ENCODE measurements around the gene HAUS6.

DNA sequence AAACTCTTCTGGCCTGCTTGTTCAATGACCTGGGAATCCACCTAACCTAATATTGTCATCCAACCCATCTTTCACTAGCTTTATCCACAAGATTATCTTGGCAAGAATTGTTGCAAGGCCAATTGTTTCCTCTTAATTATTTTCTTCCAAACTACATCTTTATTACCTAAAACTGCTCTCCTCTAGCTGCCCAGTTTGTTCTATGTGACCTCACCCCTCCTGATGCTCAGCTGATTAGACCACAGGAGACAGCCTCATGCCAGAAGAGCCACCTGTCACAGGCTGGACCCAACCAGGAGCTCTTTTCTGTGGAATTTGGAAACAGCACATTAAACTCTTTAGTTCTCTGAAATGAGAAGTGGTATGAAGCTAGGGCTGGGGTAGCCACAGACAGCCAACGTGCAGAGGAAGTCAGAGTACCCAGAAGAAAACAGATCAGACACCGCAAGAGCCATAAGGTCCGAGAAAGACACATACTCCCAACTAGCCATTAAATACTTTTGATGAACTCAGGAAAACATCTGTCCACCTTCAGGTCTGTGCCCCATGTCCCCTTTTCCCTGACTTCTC lies 81.7 kb downstream of the HAUS6 start:
- TF ChIP-seq, protein P1, sequence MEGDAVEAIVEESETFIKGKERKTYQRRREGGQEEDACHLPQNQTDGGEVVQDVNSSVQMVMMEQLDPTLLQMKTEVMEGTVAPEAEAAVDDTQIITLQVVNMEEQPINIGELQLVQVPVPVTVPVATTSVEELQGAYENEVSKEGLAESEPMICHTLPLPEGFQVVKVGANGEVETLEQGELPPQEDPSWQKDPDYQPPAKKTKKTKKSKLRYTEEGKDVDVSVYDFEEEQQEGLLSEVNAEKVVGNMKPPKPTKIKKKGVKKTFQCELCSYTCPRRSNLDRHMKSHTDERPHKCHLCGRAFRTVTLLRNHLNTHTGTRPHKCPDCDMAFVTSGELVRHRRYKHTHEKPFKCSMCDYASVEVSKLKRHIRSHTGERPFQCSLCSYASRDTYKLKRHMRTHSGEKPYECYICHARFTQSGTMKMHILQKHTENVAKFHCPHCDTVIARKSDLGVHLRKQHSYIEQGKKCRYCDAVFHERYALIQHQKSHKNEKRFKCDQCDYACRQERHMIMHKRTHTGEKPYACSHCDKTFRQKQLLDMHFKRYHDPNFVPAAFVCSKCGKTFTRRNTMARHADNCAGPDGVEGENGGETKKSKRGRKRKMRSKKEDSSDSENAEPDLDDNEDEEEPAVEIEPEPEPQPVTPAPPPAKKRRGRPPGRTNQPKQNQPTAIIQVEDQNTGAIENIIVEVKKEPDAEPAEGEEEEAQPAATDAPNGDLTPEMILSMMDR (IDR thresholded peaks at IDR 0.05; ENCODE audit: low read depth, low read length, poor library complexity, severe bottlenecking), result no peak
- TF ChIP-seq EZH2phosphoT487 (IDR thresholded peaks at IDR 0.05; ENCODE audit: borderline replicate concordance, low read length), result no peak
